IMR-90 (cell line): ENCODE data around the gene RHOT1. TPM values are rescaled to one million over a fixed set of nuclear protein-coding genes. Genes with fewer than 3 reads are reported as not detected.

Source experiments
- ATAC-seq: fragments of 200-7000 bp; cut with Tn5 transposase; 2 replicates; pipeline ENCODE4 v1.9.1; 2020; ENCODE audit warnings: low read depth, mild to moderate bottlenecking, moderate library complexity
- BruUV-seq: library from RNA; stranded (reverse); fragments of 400-500 nt; replicated peaks from 2 replicates; lab custom pipeline; 2021; lab: Mats Ljungman, UMichigan
- CTCF ChIA-PET: fragments of 300-600 bp; formaldehyde crosslinking; extraction: SDS; loops from one replicate; lab custom pipeline; 2021; ENCODE audit warnings: antibody characterized with exemption; lab: Yijun Ruan, JAX
- POLR2A ChIA-PET: fragments of 300-600 bp; sonication (Branson Sonifier 250); formaldehyde crosslinking; loops from one replicate; lab custom pipeline; 2022; ENCODE audit warnings: antibody characterized with exemption; ENCODE audit not compliant: unreplicated experiment; lab: Charles Lee
- DNase-seq: peaks from one replicate; pipeline ENCODE4 v3.0.0; 2013
- H2AFZ ChIP-seq: replicated peaks from 2 replicates; pipeline ENCODE3; 2013; ENCODE audit warnings: low read length, mild to moderate bottlenecking; ENCODE audit not compliant: poor library complexity
- H2AK5ac ChIP-seq: 2 replicates; pipeline ENCODE4 v1.6.1; 2013; ENCODE audit warnings: low read depth, low read length, inconsistent platforms
- H2AK9ac ChIP-seq: replicated peaks from 2 replicates; pipeline ENCODE3; 2013; ENCODE audit warnings: mild to moderate bottlenecking, low read depth, low read length, moderate library complexity; ENCODE audit not compliant: poor library complexity
- H2BK120ac ChIP-seq: 2 replicates; pipeline ENCODE4 v1.6.1; 2013; ENCODE audit warnings: low read depth, low read length, inconsistent platforms
- H2BK15ac ChIP-seq: 3 replicates; pipeline ENCODE4 v1.6.1; 2013; ENCODE audit warnings: low read depth, low read length, inconsistent platforms
- H2BK20ac ChIP-seq: 2 replicates; pipeline ENCODE4 v1.6.1; 2013; ENCODE audit warnings: low read depth, mild to moderate bottlenecking, inconsistent platforms, low read length, moderate library complexity
- H2BK5ac ChIP-seq: 2 replicates; pipeline ENCODE4 v1.6.1; 2013; ENCODE audit warnings: mild to moderate bottlenecking, low read depth, low read length, inconsistent platforms; ENCODE audit not compliant: poor library complexity, severe bottlenecking
- H3K14ac ChIP-seq: replicated peaks from 2 replicates; pipeline ENCODE4 v1.6.1; 2013; ENCODE audit warnings: low read depth, low read length, inconsistent platforms
- H3K18ac ChIP-seq: 2 replicates; pipeline ENCODE4 v1.6.1; 2013; ENCODE audit warnings: low read depth, low read length, control low read depth
- H3K23ac ChIP-seq: 2 replicates; pipeline ENCODE4 v1.6.1; 2013; ENCODE audit warnings: low read depth, low read length, inconsistent platforms
- H3K27ac ChIP-seq: 2 replicates; pipeline ENCODE4 v1.5.1; 2013; ENCODE audit warnings: mild to moderate bottlenecking, control low read depth, low read length; ENCODE audit not compliant: insufficient read depth
- H3K27me3 ChIP-seq: 2 replicates; pipeline ENCODE4 v1.6.1; 2013; ENCODE audit warnings: low read length; ENCODE audit not compliant: control insufficient read depth, insufficient read depth
- H3K36me3 ChIP-seq: 2 replicates; pipeline ENCODE4 v1.6.1; 2013; ENCODE audit warnings: low read length, mixed read lengths; ENCODE audit not compliant: control insufficient read depth, insufficient read depth
- H3K4ac ChIP-seq: 2 replicates; pipeline ENCODE4 v1.6.1; 2013; ENCODE audit warnings: low read depth, low read length, inconsistent platforms
- H3K4me1 ChIP-seq: 2 replicates; pipeline ENCODE4 v1.6.1; 2013; ENCODE audit warnings: low read length, mixed read lengths; ENCODE audit not compliant: control insufficient read depth, insufficient read depth
- H3K4me2 ChIP-seq: 2 replicates; pipeline ENCODE4 v1.6.1; 2013; ENCODE audit warnings: low read depth, mild to moderate bottlenecking, control low read depth, low read length, moderate library complexity
- H3K4me3 ChIP-seq: 2 replicates; pipeline ENCODE4 v1.5.1; 2013; ENCODE audit warnings: low read depth, mild to moderate bottlenecking, control low read depth, low read length, moderate library complexity; ENCODE audit not compliant: insufficient read depth
- H3K56ac ChIP-seq: 2 replicates; pipeline ENCODE4 v1.6.1; 2013; ENCODE audit warnings: low read length, inconsistent platforms; ENCODE audit not compliant: insufficient read depth; ENCODE audit errors: extremely low read depth
- H3K79me1 ChIP-seq, 2 experiments: 2 replicates each; pipeline ENCODE4 v1.6.1; 2013; ENCODE audit warnings: low read length in 2 of 2, inconsistent platforms in 1 of 2, low read depth in 1 of 2
- H3K9ac ChIP-seq: 2 replicates; pipeline ENCODE4 v1.6.1; 2013; ENCODE audit warnings: low read depth, low read length, control low read depth
- H3K9me1 ChIP-seq: 2 replicates; pipeline ENCODE4 v1.6.1; 2013; ENCODE audit warnings: low read length, inconsistent platforms; ENCODE audit not compliant: insufficient read depth
- H3K9me3 ChIP-seq: 2 replicates; pipeline ENCODE4 v1.6.1; 2013; ENCODE audit warnings: low read length; ENCODE audit not compliant: control insufficient read depth, insufficient read depth
- H4K20me1 ChIP-seq: 2 replicates; pipeline ENCODE4 v1.6.1; 2013; ENCODE audit warnings: low read length, inconsistent platforms; ENCODE audit not compliant: insufficient read depth
- H4K5ac ChIP-seq: 2 replicates; pipeline ENCODE4 v1.6.1; 2013; ENCODE audit warnings: mild to moderate bottlenecking, low read depth, low read length, control low read depth
- H4K8ac ChIP-seq, 2 experiments: 2 replicates each; pipeline ENCODE4 v1.6.1; 2013; ENCODE audit warnings: low read depth in 2 of 2, low read length in 2 of 2, control low read depth in 1 of 2, inconsistent platforms in 1 of 2
- H4K91ac ChIP-seq: 2 replicates; pipeline ENCODE4 v1.6.1; 2013; ENCODE audit warnings: low read depth, low read length, inconsistent platforms; ENCODE audit not compliant: insufficient read depth
- BHLHE40 ChIP-seq: fragments of 150-350 bp; IDR thresholded peaks from 2 replicates; pipeline ENCODE4 v1.6.1; 2016; ENCODE audit warnings: mild to moderate bottlenecking, low read depth, low read length
- CEBPB ChIP-seq: IDR thresholded peaks from 2 replicates; pipeline ENCODE4 v1.6.1; 2012; ENCODE audit warnings: low read depth, low read length, improper control_type of control experiment
- CHD1 ChIP-seq: IDR thresholded peaks from 2 replicates; pipeline ENCODE4 v1.6.1; 2012; ENCODE audit warnings: low read depth, low read length, improper control_type of control experiment
- CTCF ChIP-seq: conservative IDR thresholded peaks from 2 replicates; pipeline ENCODE4 v1.5.1; 2012; ENCODE audit warnings: mild to moderate bottlenecking, low read depth, low read length, improper control_type of control experiment
- ELK1 ChIP-seq: fragments of 150-350 bp; IDR thresholded peaks from 2 replicates; pipeline ENCODE4 v1.6.1; 2016; ENCODE audit warnings: low read depth, mild to moderate bottlenecking, low read length, moderate library complexity, borderline replicate concordance
- FOS ChIP-seq: fragments of 150-350 bp; IDR thresholded peaks from 2 replicates; pipeline ENCODE4 v1.6.1; 2016; ENCODE audit warnings: low read depth, low read length
- MAFK ChIP-seq: IDR thresholded peaks from 2 replicates; pipeline ENCODE4 v1.6.1; 2012; ENCODE audit warnings: low read depth, low read length, improper control_type of control experiment
- MAZ ChIP-seq: IDR thresholded peaks from 2 replicates; pipeline ENCODE4 v1.6.1; 2012; ENCODE audit warnings: low read depth, mild to moderate bottlenecking, low read length, improper control_type of control experiment, moderate library complexity, borderline replicate concordance
- MXI1 ChIP-seq: IDR thresholded peaks from 2 replicates; pipeline ENCODE4 v1.6.1; 2012; ENCODE audit warnings: low read depth, mild to moderate bottlenecking, low read length, moderate library complexity, borderline replicate concordance
- NFE2L2 ChIP-seq: fragments of 150-350 bp; IDR thresholded peaks from 2 replicates; pipeline ENCODE4 v1.6.1; 2016; ENCODE audit warnings: low read depth, mild to moderate bottlenecking, low read length
- POLR2A ChIP-seq: IDR thresholded peaks from 2 replicates; pipeline ENCODE4 v1.6.1; 2012; ENCODE audit warnings: mild to moderate bottlenecking, low read depth, low read length
- RAD21 ChIP-seq: IDR thresholded peaks from 2 replicates; pipeline ENCODE4 v1.6.1; 2012; ENCODE audit warnings: low read length, improper control_type of control experiment
- RCOR1 ChIP-seq: IDR thresholded peaks from 2 replicates; pipeline ENCODE4 v1.6.1; 2012; ENCODE audit warnings: mild to moderate bottlenecking, low read length, improper control_type of control experiment; ENCODE audit not compliant: insufficient replicate concordance
- RFX5 ChIP-seq: IDR thresholded peaks from 2 replicates; pipeline ENCODE4 v1.8.0; 2012; ENCODE audit warnings: low read depth, mild to moderate bottlenecking, low read length, moderate library complexity
- SMC3 ChIP-seq: fragments of 150-350 bp; IDR thresholded peaks from 2 replicates; pipeline ENCODE4 v1.6.1; 2016; ENCODE audit warnings: low read depth, mild to moderate bottlenecking, antibody characterized with exemption, low read length, moderate library complexity
- USF2 ChIP-seq: fragments of 150-350 bp; IDR thresholded peaks from 2 replicates; pipeline ENCODE4 v1.6.1; 2017; ENCODE audit warnings: mild to moderate bottlenecking, antibody characterized with exemption, low read length, low read depth
- WGBS, 2 experiments: methylation state at CpG; one replicate each; pipeline versions ENCODE4 v1.1.5 to v1.1.7; 2013; ENCODE audit warnings: missing lambda C conversion rate in 2 of 2; ENCODE audit not compliant: insufficient read length in 1 of 2; ENCODE audit errors: extremely low coverage in 2 of 2; 5-methylcytosine and 5-hydroxymethylcytosine counted together
- dilution Hi-C: fragments of 300-500 bp; cut with HindIII; formaldehyde crosslinking; loops from one replicate; pipeline ENCODE4 v1.14.3; 2018; ENCODE audit warnings: low sequenced_read_pairs; ENCODE audit not compliant: unreplicated experiment
- in situ Hi-C: fragments of 300-500 bp; cut with MboI; formaldehyde crosslinking; loops from 3 replicates; pipeline ENCODE4 v1.14.3; 2019; ENCODE audit warnings: low sequenced_read_pairs, inconsistent platforms, mixed read lengths
- intact Hi-C: fragments of 100-400 bp; cut with micrococcal nuclease; formaldehyde crosslinking; loops from 2 replicates; pipeline ENCODE4 v1.10.0; 2022
- polyA plus RNA-seq, 3 experiments: library from polyadenylated mRNA; depleted of rRNA; stranded (reverse); fragments of >200 nt; gene quantifications; 2 replicates each; pipeline ENCODE4 v1.2.3, GENCODE V29; 2012; ENCODE audit warnings: low replicate concordance in 1 of 3
- total RNA-seq: library from RNA; depleted of rRNA; stranded (reverse); fragments of >200 nt; gene quantifications from 2 replicates; pipeline ENCODE4 v1.2.3, GENCODE V29; 2012

The RHOT1 gene
- total and polyA plus RNA-seq, 2 of the 4 experiments (the other 2 are of a cell fraction) = 27.4 to 27.6 TPM

- no peak overlapping the region for H2BK5ac ChIP-seq
- ATAC-seq = no peak
- H3K9me3 ChIP-seq = no peaks in the 10 kb centered on the region
- dilution Hi-C loops (no loop called here), intact Hi-C loops (no loop called here), in situ Hi-C loops (no loop called here)
- no TSS peak for BruUV-seq
- peaks cover 6% of the 10 kb centered on the region for H3K4me1 ChIP-seq
- H2AK9ac ChIP-seq = no peak overlapping the region
- no peak overlapping the region for H4K8ac ChIP-seq
- H3K4me2 ChIP-seq = no peak overlapping the region
- TF ChIP-seq MXI1 (no peak), NFE2L2 (no peak), FOS (no peak), SMC3 (no peak), RFX5 (no peak), CEBPB (no peak), ELK1 (no peak), CTCF (no peak), BHLHE40 (no peak), USF2 (no peak), POLR2A (no peak), MAFK (no peak), CHD1 (no peak), RCOR1 (no peak), MAZ (no peak), RAD21 (no peak)
- H3K18ac ChIP-seq = no peak overlapping the region
- no peak overlapping the region for H4K91ac ChIP-seq
- H3K27ac ChIP-seq = no peak overlapping the region
- no peak overlapping the region for H2AK5ac ChIP-seq
- H3K79me1 ChIP-seq = peaks cover 0 to 9% of the 10 kb centered on the region in 2 experiments; a peak in 2 of 4 replicates
- peak; percentile 14 for DNase-seq
- ChIA-PET CTCF (no interaction called here), POLR2A (no interaction called here)
- no peak overlapping the region for H2BK120ac ChIP-seq
- H2BK15ac ChIP-seq = no peak overlapping the region
- H4K5ac ChIP-seq = no peak overlapping the region
- no peak overlapping the region for H3K56ac ChIP-seq
- H3K9ac ChIP-seq = no peak overlapping the region
- H3K4ac ChIP-seq = no peak overlapping the region
- H3K14ac ChIP-seq = no peak overlapping the region
- no peak overlapping the region for H2AFZ ChIP-seq
- H2BK20ac ChIP-seq = no peak overlapping the region
- no peaks in the 10 kb centered on the region for H3K27me3 ChIP-seq
- peaks cover 4% of the 10 kb centered on the region; the same call in 1 of the 2 replicates for H3K9me1 ChIP-seq
- WGBS, 2 experiments = no CpG with 5 or more reads among the region's 3 CpGs
- no peaks in the 10 kb centered on the region for H4K20me1 ChIP-seq
- no peak overlapping the region for H3K4me3 ChIP-seq
- H3K36me3 ChIP-seq = 0 out of 2 replicates have a peak, but pooled peaks cover 2% of the 10 kb centered on the region
- H3K23ac ChIP-seq = no peak overlapping the region
These were observed 73.4 kb downstream of the RHOT1 start for GRCh38 chr17:32215696-32216095.
